Endothelial cell of umbilical vein (primary cell): Measurements from ENCODE around the gene SPAG16.

Source experiments
- CTCF ChIP-seq, 2 donors: IDR thresholded peaks; 1 replicate in 1 of 2; 2 replicates in 1 of 2; pipeline ENCODE4 v1.5.1; 2011; ENCODE audit warnings: low read length in 2 of 2, mild to moderate bottlenecking in 2 of 2, moderate library complexity in 2 of 2, control low read depth in 1 of 2, inconsistent platforms in 1 of 2, low read depth in 1 of 2; ENCODE audit not compliant: insufficient read depth in 1 of 2; ENCODE audit errors: extremely low read depth in 1 of 2
- EZH2 ChIP-seq: IDR thresholded peaks from 2 replicates; pipeline ENCODE4 v1.6.1; 2012; ENCODE audit warnings: borderline replicate concordance, low read depth, mild to moderate bottlenecking, moderate library complexity, low read length, inconsistent platforms; ENCODE audit not compliant: severe bottlenecking
- FOS ChIP-seq: IDR thresholded peaks from 2 replicates; pipeline ENCODE4 v1.6.1; 2011; ENCODE audit warnings: mild to moderate bottlenecking, low read length, moderate library complexity, borderline replicate concordance; ENCODE audit not compliant: insufficient read depth
- GATA2 ChIP-seq: IDR thresholded peaks from 2 replicates; pipeline ENCODE4 v1.7.0; 2011; ENCODE audit warnings: low read depth, mild to moderate bottlenecking, moderate library complexity, mixed read lengths, low read length; ENCODE audit not compliant: insufficient read length, insufficient read depth
- JUN ChIP-seq: IDR thresholded peaks from 2 replicates; pipeline ENCODE4 v1.6.1; 2011; ENCODE audit warnings: borderline replicate concordance, low read depth; ENCODE audit not compliant: insufficient read length, insufficient read depth
- MAX ChIP-seq: IDR thresholded peaks from 2 replicates; pipeline ENCODE4 v1.6.1; 2011; ENCODE audit not compliant: insufficient read depth, insufficient read length
- MYC ChIP-seq: IDR thresholded peaks from one replicate; pipeline ENCODE4 v1.6.1; 2011; ENCODE audit warnings: mild to moderate bottlenecking, low read depth, low read length
- POLR2A ChIP-seq: IDR thresholded peaks from 2 replicates; pipeline ENCODE4 v1.6.1; 2012; ENCODE audit warnings: low read depth, mild to moderate bottlenecking, control low read depth, low read length
- POLR2AphosphoS5 ChIP-seq: IDR thresholded peaks from 2 replicates; pipeline ENCODE4 v1.6.1; 2012; ENCODE audit warnings: low read depth, mild to moderate bottlenecking, control low read depth, low read length, moderate library complexity; ENCODE audit not compliant: insufficient read depth

GRCh38 chr2:213455316-213456008 lies 171.2 kb downstream of the SPAG16 start:
- TF ChIP-seq MAX = no peak
- no peak for TF ChIP-seq CTCF (IDR thresholded peaks at IDR 0.05; ENCODE audit: extremely low read depth in 1 of 2, insufficient read depth in 1 of 2, low read depth in 1 of 2, low read length in 2 of 2)
- TF ChIP-seq POLR2A = no peak
- no peak for TF ChIP-seq POLR2AphosphoS5
- TF ChIP-seq MYC = no peak
- TF ChIP-seq EZH2 = no peak
- TF ChIP-seq JUN = no peak
- no peak for TF ChIP-seq GATA2
- TF ChIP-seq FOS = no peak
